GM23338 (cell line): ENCODE results near the gene RNU1-2. TPM values are rescaled to one million over a fixed set of nuclear protein-coding genes. Genes with fewer than 3 reads are reported as not detected.
"Not testable (repeated sequence)": the region's sequence is repeated elsewhere in the genome, so short reads cannot be mapped to it uniquely, and the experiment has no call there.

ENCODE experiments used
- ATAC-seq: fragments of 200-7000 bp; cut with Tn5 transposase; 3 replicates; pipeline ENCODE4 v1.9.1; 2020
- DNase-seq: peaks from one replicate; pipeline ENCODE4 v3.0.0-alpha.2; 2015; ENCODE audit warnings: low spot score
- H2AFZ ChIP-seq: fragments of 200-600 bp; sonication (generic); 2 replicates; pipeline ENCODE4 v1.8.0; 2016; ENCODE audit warnings: antibody characterized with exemption, mild to moderate bottlenecking, moderate library complexity
- H3F3A ChIP-seq: fragments of 200-600 bp; sonication (generic); replicated peaks from 2 replicates; pipeline ENCODE4 v1.8.0; 2017; ENCODE audit warnings: antibody characterized with exemption, mixed run types, low read depth
- H3K27ac ChIP-seq: fragments of 200-600 bp; sonication (generic); 2 replicates; pipeline ENCODE4 v1.6.1; 2016; ENCODE audit warnings: low read depth
- H3K27me3 ChIP-seq: fragments of 200-600 bp; sonication (generic); 2 replicates; pipeline ENCODE4 v1.8.0; 2016; ENCODE audit warnings: mild to moderate bottlenecking, mixed run types, moderate library complexity; ENCODE audit not compliant: insufficient read depth
- H3K36me3 ChIP-seq: fragments of 200-600 bp; sonication (generic); 2 replicates; pipeline ENCODE4 v1.8.0; 2016; ENCODE audit warnings: mild to moderate bottlenecking; ENCODE audit not compliant: insufficient read depth
- H3K4me1 ChIP-seq: fragments of 200-600 bp; sonication (generic); 2 replicates; pipeline ENCODE4 v1.8.0; 2016; ENCODE audit warnings: mild to moderate bottlenecking, moderate library complexity; ENCODE audit not compliant: insufficient read depth
- H3K4me2 ChIP-seq: fragments of 200-600 bp; sonication (generic); 2 replicates; pipeline ENCODE4 v1.7.1; 2017; ENCODE audit warnings: mixed run types
- H3K4me3 ChIP-seq: fragments of 200-600 bp; sonication (generic); 2 replicates; pipeline ENCODE4 v1.6.1; 2016; ENCODE audit warnings: mixed run types
- H3K79me2 ChIP-seq: fragments of 200-600 bp; sonication (generic); replicated peaks from 2 replicates; pipeline ENCODE4 v1.8.0; 2017; ENCODE audit warnings: mild to moderate bottlenecking; ENCODE audit not compliant: insufficient read depth
- H3K9me2 ChIP-seq: fragments of 200-600 bp; sonication (generic); 2 replicates; pipeline ENCODE4 v1.8.0; 2017; ENCODE audit not compliant: insufficient read depth
- H4K20me1 ChIP-seq: fragments of 200-600 bp; sonication (generic); replicated peaks from 2 replicates; pipeline ENCODE4 v1.8.0; 2017; ENCODE audit warnings: mild to moderate bottlenecking; ENCODE audit not compliant: insufficient read depth
- H3K27ac Mint-ChIP-seq: 2 replicates; pipeline ENCODE4 v1.8.0; 2020; ENCODE audit warnings: inconsistent platforms, mild to moderate bottlenecking, moderate library complexity, mixed read lengths
- H3K27me3 Mint-ChIP-seq: 3 replicates; pipeline ENCODE4 v1.8.0; 2022; ENCODE audit warnings: low read depth, mild to moderate bottlenecking, moderate library complexity, mixed read lengths, inconsistent platforms; ENCODE audit not compliant: insufficient read depth, poor library complexity
- H3K36me3 Mint-ChIP-seq: 3 replicates; pipeline ENCODE4 v1.8.0; 2021; ENCODE audit warnings: low read depth, mild to moderate bottlenecking, inconsistent platforms, moderate library complexity, mixed read lengths
- H3K4me1 Mint-ChIP-seq: 3 replicates; pipeline ENCODE4 v1.8.0; 2020; ENCODE audit warnings: mild to moderate bottlenecking, inconsistent platforms, mixed read lengths
- H3K4me3 Mint-ChIP-seq: 3 replicates; pipeline ENCODE4 v1.8.0; 2021; ENCODE audit warnings: moderate library complexity, mild to moderate bottlenecking, inconsistent platforms, mixed read lengths
- H3K9me3 Mint-ChIP-seq: 3 replicates; pipeline ENCODE4 v1.8.0; 2020; ENCODE audit warnings: moderate library complexity, mild to moderate bottlenecking, inconsistent platforms, mixed read lengths
- polyA plus RNA-seq: library from polyadenylated mRNA; unstranded; fragments of >200 nt; fragmentation: Nextera tagmentation; extraction: Ambion mirVana; gene quantifications from 2 replicates; pipeline ENCODE4 v1.2.1, GENCODE V29; 2016
- total RNA-seq: library from RNA; depleted of rRNA; stranded (reverse); fragments of >200 nt; shearing (Covaris generic); gene quantifications from 2 replicates; pipeline ENCODE4 v1.2.3, GENCODE V29; 2014

RNU1-2 gene
- total and polyA plus RNA-seq, 2 experiments from 2014 or later, result not detected

GRCh38 chr1:16929146-16930041 lies 33.6 kb downstream of the RNU1-2 start:
- H3K36me3 Mint-ChIP-seq, result peaks cover 46% of the 10 kb centered on the region
- H3K4me3 Mint-ChIP-seq, H2AFZ ChIP-seq, H3K27me3 ChIP-seq, H3K4me3 ChIP-seq, H3K9me3 Mint-ChIP-seq, H3K4me2 ChIP-seq, H3K9me2 ChIP-seq, H3K27ac Mint-ChIP-seq, H3K27ac ChIP-seq, DNase-seq: not testable (repeated sequence)
- peaks cover 12% of the 10 kb centered on the region for H3K27me3 Mint-ChIP-seq
- Histone ChIP-seq H3F3A (peaks cover 53% of the 10 kb centered on the region), H4K20me1 (peaks cover 33% of the 10 kb centered on the region), H3K4me1 (peaks cover 13% of the 10 kb centered on the region), H3K79me2 (peaks cover 23% of the 10 kb centered on the region), H3K36me3 (peaks cover 32% of the 10 kb centered on the region)
- H3K4me1 Mint-ChIP-seq, result peaks cover 35% of the 10 kb centered on the region
- peak; percentile 16 for ATAC-seq

GRCh38 chr1:16931206-16931934 lies 35.6 kb downstream of the RNU1-2 start:
- H3K9me2 ChIP-seq, H3K4me3 ChIP-seq, DNase-seq, H3K27ac Mint-ChIP-seq, H3K27me3 ChIP-seq, H3K4me2 ChIP-seq, H3K4me1 ChIP-seq, H2AFZ ChIP-seq, H3K4me3 Mint-ChIP-seq, H3K9me3 Mint-ChIP-seq, ATAC-seq: not testable (repeated sequence)
- Mint-ChIP-seq H3K36me3 (peaks cover 64% of the 10 kb centered on the region), H3K27me3 (peaks cover 11% of the 10 kb centered on the region), H3K4me1 (peaks cover 20% of the 10 kb centered on the region)
- Histone ChIP-seq H3K79me2 (peaks cover 11% of the 10 kb centered on the region), H3F3A (peaks cover 55% of the 10 kb centered on the region), H4K20me1 (peaks cover 31% of the 10 kb centered on the region), H3K27ac (0 out of 2 replicates have a peak overlapping the region, but pooled peaks have one; percentile 26), H3K36me3 (peaks cover 49% of the 10 kb centered on the region)

- not testable (repeated sequence) for H3K4me3 Mint-ChIP-seq, H3K27me3 ChIP-seq, H3K27ac ChIP-seq, H3K9me2 ChIP-seq, H3K27ac Mint-ChIP-seq, ATAC-seq, H3K4me1 ChIP-seq, H3K4me3 ChIP-seq, H3K4me2 ChIP-seq, H2AFZ ChIP-seq, H3K79me2 ChIP-seq, DNase-seq, H3K9me3 Mint-ChIP-seq
- peaks cover 58% of the 10 kb centered on the region for H3K36me3 ChIP-seq
- H3F3A ChIP-seq, result peaks cover 54% of the 10 kb centered on the region
- Mint-ChIP-seq H3K4me1 (peaks cover 20% of the 10 kb centered on the region), H3K36me3 (peaks cover 76% of the 10 kb centered on the region), H3K27me3 (peaks cover 13% of the 10 kb centered on the region)
- peaks cover 15% of the 10 kb centered on the region for H4K20me1 ChIP-seq
Measured at GRCh38 chr1:16933945-16934344, 38.2 kb downstream of the RNU1-2 start.

DNA sequence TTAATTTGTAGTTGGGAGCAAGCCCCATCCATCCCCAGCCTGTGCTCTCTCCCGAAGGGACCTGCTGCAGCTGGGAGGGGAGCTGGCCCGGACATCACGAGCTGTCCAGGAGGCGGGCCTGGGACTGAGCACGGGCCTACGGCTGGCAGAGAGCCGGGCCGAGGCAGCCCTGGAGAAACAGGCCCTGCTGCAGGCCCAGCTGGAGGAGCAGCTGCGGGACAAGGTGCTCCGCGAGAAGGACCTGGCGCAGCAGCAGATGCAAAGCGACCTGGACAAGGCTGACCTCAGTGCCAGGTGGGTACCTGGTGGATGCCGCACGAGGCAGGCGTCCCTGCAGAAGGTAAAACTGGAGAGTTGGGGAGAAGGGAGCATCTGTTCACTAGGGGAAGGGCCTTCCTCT lies 40.8 kb downstream of the RNU1-2 start:
- Mint-ChIP-seq H3K27me3 (peaks cover 14% of the 10 kb centered on the region), H3K36me3 (peaks cover 79% of the 10 kb centered on the region), H3K4me1 (peaks cover 20% of the 10 kb centered on the region)
- H3K27ac ChIP-seq, H3K4me2 ChIP-seq, H2AFZ ChIP-seq, H3K27ac Mint-ChIP-seq, H3K9me3 Mint-ChIP-seq, ATAC-seq, H3K4me1 ChIP-seq, H3K4me3 ChIP-seq, H3K9me2 ChIP-seq, DNase-seq, H3K27me3 ChIP-seq, H3K4me3 Mint-ChIP-seq, H3K79me2 ChIP-seq: not testable (repeated sequence)
- Histone ChIP-seq H4K20me1 (peaks cover 15% of the 10 kb centered on the region), H3K36me3 (peaks cover 64% of the 10 kb centered on the region), H3F3A (peaks cover 49% of the 10 kb centered on the region)
